Spleen (tissue), 7 donors: ENCODE measurements around the gene UBE2S.

Experiments used
- POLR2AphosphoS5 ChIP-seq, 3 donors: sonication (generic); formaldehyde crosslinking; IDR thresholded peaks; one replicate each; pipeline ENCODE4 v1.5.1; 2017; ENCODE audit warnings: antibody characterized with exemption in 3 of 3
- TF ChIP-seq, protein P1 (sequence below), 11 experiments: fragments of 200-600 bp in 7 of 11; fragments of 450-650 bp in 4 of 11; sonication (generic) in 4 of 11; IDR thresholded peaks in 8 of 11; conservative IDR thresholded peaks in 3 of 11; 1 replicate in 7 of 11; 2 replicates in 4 of 11; pipeline versions ENCODE4 v1.4.0 to v1.8.0; 2016 to 2021; ENCODE audit warnings: antibody characterized with exemption in 11 of 11, inconsistent platforms in 4 of 11, mild to moderate bottlenecking in 1 of 11
- donor health status: DM: no; HTN: no; CAD: no; lungs with moderate emphysema.
- donor health status: DM: no; HTN: no; CAD: no.
- donor health status: DM: no; HTN: no; CAD: no.

DNA sequence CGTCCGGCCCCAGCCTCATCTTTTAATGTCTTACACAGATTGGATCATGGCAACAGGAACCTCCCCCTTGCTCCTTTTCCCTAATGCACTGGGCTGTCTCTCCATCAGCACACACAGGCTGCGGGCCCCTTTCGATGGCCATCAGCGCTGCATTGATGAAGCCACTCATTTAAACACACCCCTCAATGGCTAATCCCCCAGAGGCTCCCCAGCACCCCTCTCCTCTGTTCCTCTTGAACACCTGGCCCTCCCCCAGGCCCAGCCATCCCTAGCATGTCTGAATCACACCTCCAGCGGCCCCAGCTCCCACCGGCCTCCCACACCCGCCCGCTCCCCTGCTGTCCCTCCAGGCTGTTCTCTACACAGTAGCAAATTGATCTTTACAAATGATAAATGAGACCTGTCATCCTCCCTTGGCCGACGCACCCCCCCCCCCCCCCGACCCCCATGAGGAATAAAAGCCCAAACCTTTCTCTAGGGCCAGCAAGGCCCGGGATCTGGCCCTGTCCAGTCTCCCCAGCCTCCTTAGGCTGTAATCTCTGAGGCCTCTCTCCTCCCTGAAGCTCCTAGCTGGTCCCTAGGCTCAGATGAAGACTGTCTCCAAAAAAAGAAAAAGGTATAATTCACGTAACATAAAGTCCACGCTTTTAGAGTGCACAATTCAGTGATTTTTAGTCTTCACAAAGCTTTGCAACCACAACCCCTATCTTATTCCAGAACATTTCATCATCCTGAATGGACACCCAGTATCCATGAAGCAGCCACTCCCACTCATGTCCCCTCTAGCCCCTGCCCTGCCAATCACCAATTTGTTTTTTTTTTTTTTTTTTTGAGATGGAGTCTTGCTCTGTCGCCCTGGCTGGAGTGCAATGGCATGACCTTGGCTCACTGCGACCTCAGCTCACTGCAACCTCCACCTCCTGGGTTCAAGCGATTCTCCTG is 14.5 kb downstream of the UBE2S start:
- TF ChIP-seq, protein P1, sequence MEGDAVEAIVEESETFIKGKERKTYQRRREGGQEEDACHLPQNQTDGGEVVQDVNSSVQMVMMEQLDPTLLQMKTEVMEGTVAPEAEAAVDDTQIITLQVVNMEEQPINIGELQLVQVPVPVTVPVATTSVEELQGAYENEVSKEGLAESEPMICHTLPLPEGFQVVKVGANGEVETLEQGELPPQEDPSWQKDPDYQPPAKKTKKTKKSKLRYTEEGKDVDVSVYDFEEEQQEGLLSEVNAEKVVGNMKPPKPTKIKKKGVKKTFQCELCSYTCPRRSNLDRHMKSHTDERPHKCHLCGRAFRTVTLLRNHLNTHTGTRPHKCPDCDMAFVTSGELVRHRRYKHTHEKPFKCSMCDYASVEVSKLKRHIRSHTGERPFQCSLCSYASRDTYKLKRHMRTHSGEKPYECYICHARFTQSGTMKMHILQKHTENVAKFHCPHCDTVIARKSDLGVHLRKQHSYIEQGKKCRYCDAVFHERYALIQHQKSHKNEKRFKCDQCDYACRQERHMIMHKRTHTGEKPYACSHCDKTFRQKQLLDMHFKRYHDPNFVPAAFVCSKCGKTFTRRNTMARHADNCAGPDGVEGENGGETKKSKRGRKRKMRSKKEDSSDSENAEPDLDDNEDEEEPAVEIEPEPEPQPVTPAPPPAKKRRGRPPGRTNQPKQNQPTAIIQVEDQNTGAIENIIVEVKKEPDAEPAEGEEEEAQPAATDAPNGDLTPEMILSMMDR (IDR thresholded peaks at IDR 0.05 in 8 of 11, conservative IDR thresholded peaks at IDR 0.05 in 3 of 11) = no peak
- TF ChIP-seq POLR2AphosphoS5 (IDR thresholded peaks at IDR 0.05) = peak in 1 of 3 donors; percentile 1
